Mucosa of stomach (tissue), 1 donor: ENCODE measurements around the gene TMEM186.
"Not testable (repeated sequence)": the region's sequence is repeated elsewhere in the genome, so short reads cannot be mapped to it uniquely, and the experiment has no call there.

Source experiments
- H3K27me3 ChIP-seq: one replicate; pipeline ENCODE4 v1.7.0; 2013; ENCODE audit warnings: mild to moderate bottlenecking, low read length; ENCODE audit not compliant: control insufficient read depth, insufficient read depth
- H3K36me3 ChIP-seq: one replicate; pipeline ENCODE4 v1.7.0; 2013; ENCODE audit warnings: low read length; ENCODE audit not compliant: control insufficient read depth, insufficient read depth
- H3K4me1 ChIP-seq: one replicate; pipeline ENCODE4 v1.7.0; 2013; ENCODE audit warnings: mild to moderate bottlenecking, low read length; ENCODE audit not compliant: control insufficient read depth, insufficient read depth
- H3K4me3 ChIP-seq: one replicate; pipeline ENCODE4 v1.7.0; 2013; ENCODE audit warnings: low read length
- H3K9ac ChIP-seq: one replicate; pipeline ENCODE4 v1.7.0; 2013; ENCODE audit warnings: mild to moderate bottlenecking, low read length, moderate library complexity
- H3K9me3 ChIP-seq: one replicate; pipeline ENCODE4 v1.7.0; 2013; ENCODE audit warnings: mild to moderate bottlenecking, low read length, moderate library complexity; ENCODE audit not compliant: control insufficient read depth
- donor health status: Pancreatic carcinoma.

The TMEM186 gene, protein sequence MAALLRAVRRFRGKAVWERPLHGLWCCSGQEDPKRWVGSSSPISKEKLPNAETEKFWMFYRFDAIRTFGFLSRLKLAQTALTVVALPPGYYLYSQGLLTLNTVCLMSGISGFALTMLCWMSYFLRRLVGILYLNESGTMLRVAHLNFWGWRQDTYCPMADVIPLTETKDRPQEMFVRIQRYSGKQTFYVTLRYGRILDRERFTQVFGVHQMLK

GRCh38 chr16:8797364-8798173, at the start of gene TMEM186, which contains the start of gene PMM2:
Gene TMEM186 (minus strand): TSS chr16:8797639. CDS start chr16:8797614, 25 bp downstream.
Gene PMM2 (plus strand): TSS chr16:8797839. CDS start chr16:8797883, 44 bp downstream.
- Histone ChIP-seq H3K9me3 (no peaks in the 10 kb centered on the region), H3K9ac (peak within 1 kb of the TSS; percentile 95), H3K4me1 (peaks cover 18% of the 10 kb centered on the region), H3K4me3 (peak within 1 kb of the TSS; percentile 98), H3K27me3 (no peaks in the 10 kb centered on the region), H3K36me3 (no peaks in the 10 kb centered on the region)

DNA sequence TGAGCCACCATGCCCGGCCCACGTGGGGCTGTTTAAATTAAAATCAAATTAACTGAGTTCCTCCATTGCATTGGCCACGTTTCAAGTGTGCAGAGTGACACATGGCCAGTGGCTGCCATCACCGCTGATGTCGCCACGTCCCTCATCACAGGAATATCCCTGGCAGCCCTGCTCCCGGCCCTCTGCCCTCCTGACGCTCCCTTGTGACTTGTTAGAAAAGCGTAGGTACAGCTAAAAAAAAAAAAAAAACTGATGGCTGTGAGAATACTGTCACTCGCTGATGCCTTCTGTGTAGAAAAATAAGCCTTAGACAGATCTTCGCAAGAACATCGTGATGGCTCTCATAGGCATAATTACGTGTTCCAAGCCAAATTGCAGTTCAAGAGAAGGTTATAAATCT, 49.7 kb upstream of the TMEM186 start:
- Histone ChIP-seq H3K4me1 (no peaks in the 10 kb centered on the region), H3K9me3 (no peaks in the 10 kb centered on the region), H3K27me3 (no peaks in the 10 kb centered on the region), H3K36me3 (peaks cover 17% of the 10 kb centered on the region), H3K9ac (no peak overlapping the region), H3K4me3 (no peak overlapping the region)

DNA sequence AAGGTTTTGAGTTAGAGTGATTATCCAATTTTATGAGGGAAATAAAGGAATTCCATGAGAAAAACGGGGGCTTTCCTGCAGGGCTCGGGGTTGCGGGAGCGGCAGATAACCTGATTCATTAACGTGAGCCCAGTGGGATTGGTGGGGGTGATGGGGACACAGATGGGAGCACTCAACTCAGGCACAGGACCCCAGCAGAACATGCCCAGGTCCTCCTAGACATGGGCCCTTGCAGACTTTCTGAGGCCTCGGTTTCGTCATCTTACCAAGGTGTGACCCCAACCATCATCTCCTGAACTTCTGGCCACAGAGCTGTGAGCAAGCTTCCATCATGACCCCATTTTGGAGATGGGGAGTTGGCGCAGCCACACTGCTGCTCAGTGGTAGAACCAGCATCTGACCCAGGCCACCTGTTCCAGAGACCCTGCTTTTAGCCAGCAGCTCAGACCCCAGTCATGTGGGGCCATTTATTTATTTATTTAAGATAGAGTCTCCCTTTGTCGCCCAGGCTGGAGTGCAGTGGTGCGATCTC, 49.0 kb upstream of the TMEM186 start:
- Histone ChIP-seq H3K27me3 (no peaks in the 10 kb centered on the region), H3K4me1 (no peaks in the 10 kb centered on the region), H3K9ac (no peak overlapping the region), H3K4me3 (no peak overlapping the region), H3K36me3 (peaks cover 17% of the 10 kb centered on the region), H3K9me3 (no peaks in the 10 kb centered on the region)

GRCh38 chr16:8845699-8846298, 48.4 kb upstream of the TMEM186 start:
- Histone ChIP-seq H3K9me3 (no peaks in the 10 kb centered on the region), H3K4me3 (no peak overlapping the region), H3K36me3 (peaks cover 17% of the 10 kb centered on the region), H3K27me3 (no peaks in the 10 kb centered on the region), H3K9ac (no peak overlapping the region), H3K4me1 (no peaks in the 10 kb centered on the region)

GRCh38 chr16:8843296-8843695, 45.9 kb upstream of the TMEM186 start:
- not testable (repeated sequence) for H3K4me1 ChIP-seq, H3K4me3 ChIP-seq, H3K36me3 ChIP-seq, H3K9ac ChIP-seq, H3K27me3 ChIP-seq, H3K9me3 ChIP-seq

DNA sequence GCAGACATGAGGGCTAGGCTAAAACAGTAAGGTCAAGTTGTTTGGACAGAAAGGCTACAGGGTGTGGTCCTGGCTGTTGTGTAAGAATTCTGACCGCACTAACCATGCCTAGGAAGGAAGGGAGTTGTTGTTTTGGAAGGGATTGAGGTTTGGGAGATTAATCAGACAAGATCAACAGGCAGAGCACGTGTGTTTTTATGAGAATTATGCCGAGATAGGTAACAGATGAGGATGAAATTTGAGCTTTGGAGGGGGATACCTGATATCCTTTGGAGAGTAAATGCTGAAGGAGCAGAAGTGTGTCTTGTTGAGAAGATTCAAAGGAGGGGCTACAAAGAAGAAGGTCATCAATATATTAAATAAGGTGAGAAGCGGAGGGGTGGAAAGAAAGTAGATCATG, 44.6 kb upstream of the TMEM186 start:
- H3K27me3 ChIP-seq, H3K4me3 ChIP-seq, H3K9me3 ChIP-seq, H3K4me1 ChIP-seq, H3K36me3 ChIP-seq, H3K9ac ChIP-seq: not testable (repeated sequence)

DNA sequence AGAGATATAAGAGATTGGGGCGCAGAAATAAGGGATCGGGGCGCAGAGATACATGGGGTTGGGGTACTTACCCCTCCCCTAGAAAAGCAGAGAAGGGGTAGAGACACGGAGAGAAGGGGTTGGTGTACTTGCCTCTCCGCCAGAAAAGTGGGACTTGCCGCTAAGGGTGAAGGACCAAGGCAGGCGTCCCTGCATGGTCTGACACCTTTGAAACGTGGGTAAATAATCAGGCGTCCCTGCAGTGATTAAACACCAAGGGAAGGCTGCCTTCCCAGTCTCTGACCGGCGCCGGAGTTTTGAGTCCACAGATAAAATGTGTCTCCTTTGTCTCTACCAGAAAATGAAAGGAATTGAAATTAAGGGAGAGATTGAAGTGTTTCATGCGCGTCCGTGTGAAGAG, 40.2 kb upstream of the TMEM186 start:
- H3K36me3 ChIP-seq, H3K9me3 ChIP-seq, H3K9ac ChIP-seq, H3K4me1 ChIP-seq, H3K4me3 ChIP-seq, H3K27me3 ChIP-seq: not testable (repeated sequence)

DNA sequence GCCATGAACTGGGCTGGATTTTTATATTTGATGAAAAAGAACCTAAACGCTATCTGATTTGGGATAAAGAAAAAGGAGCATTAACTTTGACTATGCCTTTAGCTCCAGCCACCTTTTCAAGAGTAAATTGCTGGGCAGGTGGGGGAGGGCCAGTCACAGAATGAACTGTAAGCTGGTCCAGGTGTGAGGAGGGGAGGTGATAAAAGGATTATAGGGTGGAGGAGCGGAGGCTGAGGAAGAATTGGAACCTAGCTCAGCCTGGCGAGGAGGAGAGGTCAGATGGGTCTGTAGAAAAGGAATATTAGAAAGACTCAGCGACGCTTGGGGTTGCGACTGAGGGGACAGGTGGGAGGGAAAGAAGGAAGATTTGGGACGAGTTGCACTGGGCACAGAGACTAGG, 39.4 kb upstream of the TMEM186 start:
- H3K9ac ChIP-seq, H3K27me3 ChIP-seq, H3K9me3 ChIP-seq, H3K4me1 ChIP-seq, H3K4me3 ChIP-seq, H3K36me3 ChIP-seq: not testable (repeated sequence)

- no peak overlapping the region for H3K9ac ChIP-seq
Measured at GRCh38 chr16:8832717-8833105, 35.3 kb upstream of the TMEM186 start.

DNA sequence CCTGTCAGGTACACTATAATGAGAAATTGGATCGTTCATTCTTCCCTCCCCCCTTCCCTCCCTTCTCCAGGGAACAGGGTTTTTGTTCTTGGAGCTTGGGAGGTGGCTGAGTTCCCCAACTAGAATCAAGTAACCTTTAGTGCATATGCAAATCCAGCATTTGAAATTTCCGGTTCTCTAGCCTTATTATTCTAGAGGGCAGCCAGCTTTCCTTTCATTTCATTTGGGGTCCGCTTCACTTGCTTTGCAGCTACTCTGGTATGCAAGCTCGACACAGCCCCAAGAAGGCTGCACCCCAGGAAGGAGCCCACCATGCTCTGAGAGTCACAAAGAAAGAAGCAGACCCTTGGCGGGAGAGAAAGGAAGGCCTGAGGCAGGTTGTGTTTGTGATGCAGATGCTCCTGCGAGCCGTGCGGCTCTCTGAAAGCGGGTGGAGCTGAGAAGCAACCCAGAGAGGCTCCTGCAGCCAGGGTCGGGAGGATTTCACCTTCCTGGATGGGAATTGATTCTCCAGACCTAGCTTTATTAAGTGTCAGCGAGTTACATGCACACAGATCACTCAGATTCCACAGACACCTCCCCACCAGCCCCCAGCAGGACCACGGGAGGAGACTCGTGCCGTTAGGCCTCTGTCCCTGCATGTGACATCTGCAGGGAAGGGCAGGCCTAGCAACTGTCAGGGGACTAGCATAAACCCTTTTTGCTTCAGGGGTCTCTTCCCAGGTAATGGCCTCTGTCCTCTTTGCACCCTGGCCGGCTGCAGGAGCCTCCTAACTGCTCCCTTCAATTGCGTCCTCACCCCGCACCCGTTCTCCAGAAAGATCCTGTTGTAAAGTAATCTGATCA, 34.7 kb upstream of the TMEM186 start:
- peaks cover 6% of the 10 kb centered on the region for H3K36me3 ChIP-seq

More at GRCh38 chr16:8832717-8833105, 35.3 kb upstream of the TMEM186 start:
- no peaks in the 10 kb centered on the region for H3K27me3 ChIP-seq
- no peak overlapping the region for H3K4me3 ChIP-seq
- H3K4me1 ChIP-seq: no peaks in the 10 kb centered on the region
- H3K9me3 ChIP-seq: no peaks in the 10 kb centered on the region
- H3K36me3 ChIP-seq: peaks cover 6% of the 10 kb centered on the region

DNA sequence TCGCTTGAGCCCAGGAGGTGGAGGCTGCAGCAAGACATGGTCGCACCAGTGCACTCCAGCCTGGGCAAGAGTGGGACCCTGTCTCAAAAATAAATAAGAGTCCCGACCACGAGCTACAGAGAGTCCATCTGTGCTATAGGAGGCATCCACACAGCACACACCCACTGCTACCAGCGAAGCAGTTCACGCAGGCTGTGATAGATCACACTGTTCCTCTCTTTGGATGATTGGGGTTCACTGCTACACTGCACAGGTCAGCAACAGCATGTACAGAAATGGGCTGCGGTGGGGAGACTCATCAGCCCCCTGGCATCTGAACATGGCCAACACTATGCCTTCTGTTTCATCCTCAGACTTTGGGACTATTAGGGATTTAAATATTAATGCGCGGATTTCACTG, 34.0 kb upstream of the TMEM186 start:
- Histone ChIP-seq H3K9me3 (no peaks in the 10 kb centered on the region), H3K4me1 (no peaks in the 10 kb centered on the region), H3K36me3 (peaks cover 6% of the 10 kb centered on the region), H3K27me3 (no peaks in the 10 kb centered on the region), H3K9ac (no peak overlapping the region), H3K4me3 (no peak overlapping the region)

More for the DNA sequence above, 34.7 kb upstream of the TMEM186 start:
- no peaks in the 10 kb centered on the region for H3K27me3 ChIP-seq
- H3K4me3 ChIP-seq: no peak overlapping the region
- H3K9ac ChIP-seq: no peak overlapping the region
- H3K9me3 ChIP-seq: no peaks in the 10 kb centered on the region
- no peaks in the 10 kb centered on the region for H3K4me1 ChIP-seq
